Epithelial cell of esophagus (primary cell): ENCODE data around the gene BAG5.
A peak's percentile ranks its signal among the peaks of the same experiment; 100 is the strongest.
"Not testable (repeated sequence)": the region's sequence is repeated elsewhere in the genome, so short reads cannot be mapped to it uniquely, and the experiment has no call there.

ENCODE experiments used
- DNase-seq: peaks from one replicate; pipeline ENCODE4 v3.0.0; 2010; ENCODE audit warnings: low read depth
- H3K4me3 ChIP-seq: 2 replicates; pipeline ENCODE4 v1.5.1; 2011; ENCODE audit warnings: mild to moderate bottlenecking, low read length, control low read depth
- CTCF ChIP-seq: IDR thresholded peaks from 2 replicates; pipeline ENCODE4 v1.5.1; 2011; ENCODE audit warnings: low read depth, mild to moderate bottlenecking, low read length, control low read depth, inconsistent platforms; ENCODE audit not compliant: insufficient read depth; ENCODE audit errors: missing control alignments

The BAG5 gene

GRCh38 chr14:103562429-103563225 lies at the start of gene BAG5, which contains the start of gene COA8:
Gene BAG5, minus strand, starts transcription at chr14:103562657. Its CDS starts 1,493 bp downstream, at chr14:103561164.
Gene COA8, plus strand, starts transcription at chr14:103562960. Its CDS starts 42 bp downstream, at chr14:103563002.
- H3K4me3 ChIP-seq, result peak within 1 kb of the TSS; percentile 92
- peak; percentile 86 for DNase-seq
- no peak for TF ChIP-seq CTCF

GRCh38 chr14:103611215-103611614 lies 48.8 kb upstream of the BAG5 start:
- no peak overlapping the region for H3K4me3 ChIP-seq
- no peak for DNase-seq
- TF ChIP-seq CTCF, result no peak

- DNase-seq, H3K4me3 ChIP-seq: not testable (repeated sequence)
These were observed 46.6 kb upstream of the BAG5 start for GRCh38 chr14:103609081-103609480.

GRCh38 chr14:103607822-103608221 lies 45.4 kb upstream of the BAG5 start:
- TF ChIP-seq CTCF, result no peak

GRCh38 chr14:103606963-103607668 lies 44.7 kb upstream of the BAG5 start:
- no peak overlapping the region for H3K4me3 ChIP-seq
- DNase-seq, result peak; percentile 30
- no peak for TF ChIP-seq CTCF

More at GRCh38 chr14:103607822-103608221, 45.4 kb upstream of the BAG5 start:
- no peak for DNase-seq
- H3K4me3 ChIP-seq, result no peak overlapping the region

- TF ChIP-seq CTCF, result no peak
- H3K4me3 ChIP-seq, result no peak overlapping the region
These were observed 42.2 kb upstream of the BAG5 start for GRCh38 chr14:103604620-103605019.

GRCh38 chr14:103600503-103600902 lies 38.0 kb upstream of the BAG5 start:
- H3K4me3 ChIP-seq, result no peak overlapping the region

More at GRCh38 chr14:103604620-103605019, 42.2 kb upstream of the BAG5 start:
- no peak for DNase-seq

More at GRCh38 chr14:103600503-103600902, 38.0 kb upstream of the BAG5 start:
- no peak for TF ChIP-seq CTCF
- DNase-seq, result no peak
